Cardiac muscle cell (in vitro differentiated cells and primary cell): Measurements from ENCODE around the gene DHCR24. TPM values are rescaled to one million over a fixed set of nuclear protein-coding genes. Genes with fewer than 3 reads are reported as not detected.

Experiments
- DNase-seq, 2 donors: peaks; one replicate each; pipeline versions ENCODE4 v3.0.0 to v3.0.0-alpha.2; 2010 to 2017; ENCODE audit warnings: low read depth in 1 of 2, low spot score in 1 of 2
- H3K27ac ChIP-seq: fragments of 200-600 bp; sonication (generic); 2 replicates; pipeline ENCODE4 v1.5.1; 2016
- H3K27me3 ChIP-seq: fragments of 200-600 bp; sonication (generic); 2 replicates; pipeline ENCODE4 v1.6.0; 2016; ENCODE audit warnings: control low read depth
- H3K36me3 ChIP-seq: fragments of 200-600 bp; sonication (generic); 2 replicates; pipeline ENCODE4 v1.5.1; 2016; ENCODE audit warnings: control low read depth
- H3K4me1 ChIP-seq: fragments of 200-600 bp; sonication (generic); 2 replicates; pipeline ENCODE4 v1.8.1; 2017; ENCODE audit warnings: low read depth, mild to moderate bottlenecking, mixed run types
- H3K4me3 ChIP-seq: fragments of 200-600 bp; sonication (generic); 2 replicates; pipeline ENCODE4 v1.5.1; 2016; ENCODE audit warnings: mild to moderate bottlenecking
- H3K9me3 ChIP-seq: fragments of 200-600 bp; sonication (generic); 2 replicates; pipeline ENCODE4 v1.5.1; 2017; ENCODE audit warnings: low read depth, mild to moderate bottlenecking, control low read depth
- polyA plus RNA-seq: library from polyadenylated mRNA; unstranded; fragments of >200 nt; fragmentation: Nextera tagmentation; extraction: Ambion mirVana; gene quantifications from 2 replicates; pipeline ENCODE4 v1.2.1, GENCODE V29; 2016
- total RNA-seq: library from RNA; depleted of rRNA; stranded (reverse); fragments of >200 nt; gene quantifications from 2 replicates; pipeline ENCODE4 v1.2.3, GENCODE V29; 2016
- TF ChIP-seq, protein P1 (sequence below): IDR thresholded peaks from 2 replicates; pipeline ENCODE4 v1.5.1; 2012; ENCODE audit warnings: low read depth, mild to moderate bottlenecking, low read length

DHCR24 gene
- total and polyA plus RNA-seq, 2 experiments from 2014 or later: 144 to 181 TPM

DNA sequence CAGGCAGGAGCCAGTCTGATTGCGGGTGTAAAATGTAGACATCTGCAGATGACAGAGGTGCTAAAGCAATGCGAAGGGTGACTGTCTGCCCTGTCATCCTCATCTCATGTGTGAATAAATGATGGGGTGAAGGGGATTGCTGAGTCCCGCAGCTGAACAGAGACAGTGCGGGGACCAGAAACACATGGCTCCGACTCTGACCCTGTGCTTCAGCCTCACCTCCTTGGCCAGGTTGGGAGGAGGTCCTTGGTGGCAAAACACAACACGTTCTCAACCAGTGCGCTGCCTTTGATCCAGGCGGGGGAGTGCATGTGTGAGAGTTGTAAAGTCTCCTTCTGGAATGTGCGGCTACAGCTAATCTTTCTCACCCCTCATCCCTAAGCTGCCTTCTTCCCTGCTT lies 53.9 kb downstream of the DHCR24 start:
- DNase-seq: no peak
- Histone ChIP-seq H3K9me3 (no peaks in the 10 kb centered on the region), H3K4me3 (no peak overlapping the region), H3K27me3 (peaks cover 4% of the 10 kb centered on the region), H3K4me1 (no peaks in the 10 kb centered on the region), H3K36me3 (no peaks in the 10 kb centered on the region), H3K27ac (no peak overlapping the region)
- TF ChIP-seq, protein P1, sequence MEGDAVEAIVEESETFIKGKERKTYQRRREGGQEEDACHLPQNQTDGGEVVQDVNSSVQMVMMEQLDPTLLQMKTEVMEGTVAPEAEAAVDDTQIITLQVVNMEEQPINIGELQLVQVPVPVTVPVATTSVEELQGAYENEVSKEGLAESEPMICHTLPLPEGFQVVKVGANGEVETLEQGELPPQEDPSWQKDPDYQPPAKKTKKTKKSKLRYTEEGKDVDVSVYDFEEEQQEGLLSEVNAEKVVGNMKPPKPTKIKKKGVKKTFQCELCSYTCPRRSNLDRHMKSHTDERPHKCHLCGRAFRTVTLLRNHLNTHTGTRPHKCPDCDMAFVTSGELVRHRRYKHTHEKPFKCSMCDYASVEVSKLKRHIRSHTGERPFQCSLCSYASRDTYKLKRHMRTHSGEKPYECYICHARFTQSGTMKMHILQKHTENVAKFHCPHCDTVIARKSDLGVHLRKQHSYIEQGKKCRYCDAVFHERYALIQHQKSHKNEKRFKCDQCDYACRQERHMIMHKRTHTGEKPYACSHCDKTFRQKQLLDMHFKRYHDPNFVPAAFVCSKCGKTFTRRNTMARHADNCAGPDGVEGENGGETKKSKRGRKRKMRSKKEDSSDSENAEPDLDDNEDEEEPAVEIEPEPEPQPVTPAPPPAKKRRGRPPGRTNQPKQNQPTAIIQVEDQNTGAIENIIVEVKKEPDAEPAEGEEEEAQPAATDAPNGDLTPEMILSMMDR: no peak

DNA sequence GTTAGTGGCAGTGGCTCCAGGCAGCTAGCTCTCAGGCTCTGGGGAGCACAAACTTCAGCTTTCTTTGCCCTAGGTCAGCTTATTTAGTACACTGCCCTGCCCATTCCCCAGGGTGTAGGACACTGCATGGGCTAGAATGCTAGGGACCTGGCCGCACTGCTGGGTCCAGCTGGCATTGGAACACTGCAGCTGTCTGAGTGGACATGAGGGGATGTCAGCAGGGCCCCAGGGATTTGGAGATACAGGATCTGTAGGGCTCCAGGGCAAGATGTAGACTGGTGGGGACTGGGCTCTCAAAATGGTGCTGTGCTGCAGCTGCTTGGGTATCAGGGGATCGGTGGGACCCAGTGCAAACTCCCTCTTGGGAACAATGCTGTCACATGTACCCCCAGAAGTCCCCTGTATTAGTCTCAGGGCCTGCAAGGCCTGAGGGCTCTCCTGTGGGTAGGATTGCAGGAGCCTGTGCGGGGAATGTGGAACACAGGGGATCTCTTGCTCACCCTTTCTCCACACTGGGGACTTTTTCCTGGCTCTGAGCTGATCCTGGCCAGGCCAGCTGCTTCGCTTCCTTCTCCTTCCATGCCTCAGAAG lies 60.7 kb downstream of the DHCR24 start:
- DNase-seq: no peak
- Histone ChIP-seq H3K36me3 (no peaks in the 10 kb centered on the region), H3K27ac (no peak overlapping the region), H3K4me3 (no peak overlapping the region), H3K27me3 (no peaks in the 10 kb centered on the region), H3K9me3 (no peaks in the 10 kb centered on the region), H3K4me1 (no peaks in the 10 kb centered on the region)
- TF ChIP-seq, protein P1: no peak

DNA sequence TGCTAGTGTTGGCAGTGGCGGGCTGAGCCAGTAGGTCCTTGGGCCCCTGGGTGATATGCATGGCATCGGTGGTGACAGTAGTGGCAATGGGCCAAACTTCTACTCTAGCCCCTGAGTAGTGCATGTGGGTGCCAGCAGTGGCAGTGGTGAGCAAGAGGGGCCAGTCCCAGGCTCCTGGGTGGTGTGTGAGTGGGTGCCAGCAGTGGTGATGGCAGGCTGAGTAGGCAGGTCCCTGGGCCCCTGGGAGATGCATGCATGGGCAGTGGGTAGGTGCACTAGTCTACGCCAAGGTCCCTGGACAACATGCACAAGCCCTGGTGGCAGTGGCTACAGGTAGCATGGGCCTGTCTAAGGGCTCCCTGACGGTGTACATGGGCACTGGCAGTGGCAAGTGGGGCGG lies 61.3 kb downstream of the DHCR24 start:
- no peak overlapping the region for H3K27ac ChIP-seq
- H3K9me3 ChIP-seq: no peaks in the 10 kb centered on the region
- TF ChIP-seq, protein P1: no peak
- no peak overlapping the region for H3K4me3 ChIP-seq
- H3K27me3 ChIP-seq: no peaks in the 10 kb centered on the region
- DNase-seq: no peak
- H3K4me1 ChIP-seq: no peaks in the 10 kb centered on the region
- H3K36me3 ChIP-seq: no peaks in the 10 kb centered on the region

DNA sequence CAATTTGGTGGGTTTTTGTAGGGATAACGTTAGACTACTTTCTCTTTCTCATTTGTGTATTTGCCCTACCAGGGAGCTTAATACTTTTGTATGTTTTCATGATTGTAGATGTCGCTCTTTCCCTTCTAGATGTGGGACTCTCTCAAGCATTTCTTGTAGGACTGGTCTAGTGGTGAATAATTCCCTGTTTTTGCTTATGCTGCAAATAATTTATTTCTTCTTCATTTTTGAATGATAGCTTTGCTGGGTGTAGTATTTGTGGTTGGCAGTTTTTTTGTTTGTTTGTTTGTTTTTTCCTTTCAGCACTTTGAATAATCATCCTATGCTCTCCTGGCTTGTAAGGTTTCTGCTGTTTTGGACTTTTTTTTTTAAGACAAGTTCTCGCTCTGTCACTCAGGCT lies 63.3 kb downstream of the DHCR24 start:
- Histone ChIP-seq H3K27me3 (no peaks in the 10 kb centered on the region), H3K4me1 (no peaks in the 10 kb centered on the region), H3K27ac (no peak overlapping the region), H3K9me3 (no peaks in the 10 kb centered on the region), H3K36me3 (no peaks in the 10 kb centered on the region), H3K4me3 (no peak overlapping the region)
- TF ChIP-seq, protein P1: no peak
- DNase-seq: no peak

DNA sequence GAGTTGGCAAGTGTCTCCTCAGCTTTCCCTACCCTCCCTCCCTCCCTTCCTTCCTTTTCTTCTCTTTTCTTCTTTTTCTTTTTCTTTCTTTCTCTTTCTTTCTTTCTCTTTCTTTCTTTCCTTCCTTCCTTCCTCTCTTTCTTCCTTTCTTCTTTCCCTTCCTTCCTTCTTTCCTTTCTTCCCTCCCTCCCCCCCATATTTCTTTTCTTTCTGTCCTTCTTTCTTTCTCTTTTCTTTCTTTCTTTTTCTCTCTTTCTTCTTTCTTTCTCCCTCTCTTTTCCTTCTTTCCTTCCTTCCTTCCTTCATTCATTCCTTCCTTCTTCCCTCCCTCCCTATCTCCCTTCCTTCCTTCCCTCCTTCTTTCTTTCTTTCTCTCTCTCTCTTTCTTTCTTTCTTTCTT lies 67.3 kb downstream of the DHCR24 start:
- H3K36me3 ChIP-seq: no peaks in the 10 kb centered on the region

More for the DNA sequence above, 67.3 kb downstream of the DHCR24 start:
- no peak overlapping the region for H3K27ac ChIP-seq
- H3K9me3 ChIP-seq: no peaks in the 10 kb centered on the region
- DNase-seq: no peak
- TF ChIP-seq, protein P1: no peak
- H3K27me3 ChIP-seq: no peaks in the 10 kb centered on the region
- H3K4me1 ChIP-seq: no peaks in the 10 kb centered on the region
- no peak overlapping the region for H3K4me3 ChIP-seq
